HG02852 (cell line): ENCODE measurements around the gene KCNK3.

ENCODE experiments used
- ATAC-seq: cut with Tn5 transposase; IDR thresholded peaks from one replicate; pipeline ENCODE4 v1.9.1; 2021; ENCODE audit warnings: mild to moderate bottlenecking, moderate library complexity; ENCODE audit not compliant: unreplicated experiment

KCNK3 gene

GRCh38 chr2:26687801-26688200 lies 4.7 kb upstream of the KCNK3 start:
- ATAC-seq, result no peak

- no peak for ATAC-seq
Observed at GRCh38 chr2:26691161-26691560, 1.4 kb upstream of the KCNK3 start.

GRCh38 chr2:26691881-26692278 lies 642 bp upstream of the KCNK3 start:
- ATAC-seq, result no peak

GRCh38 chr2:26692897-26693849 lies 651 bp downstream of the KCNK3 start:
- ATAC-seq, result no peak

GRCh38 chr2:26694001-26694400 lies 1.5 kb downstream of the KCNK3 start:
- ATAC-seq, result no peak

GRCh38 chr2:26696351-26696816 lies 3.9 kb downstream of the KCNK3 start:
- no peak for ATAC-seq

GRCh38 chr2:26697425-26697824 lies 4.9 kb downstream of the KCNK3 start:
- no peak for ATAC-seq

GRCh38 chr2:26699295-26699694 lies 6.8 kb downstream of the KCNK3 start:
- ATAC-seq, result no peak

GRCh38 chr2:26700078-26700477 lies 7.6 kb downstream of the KCNK3 start:
- no peak for ATAC-seq

GRCh38 chr2:26701596-26701995 lies 9.1 kb downstream of the KCNK3 start:
- no peak for ATAC-seq

GRCh38 chr2:26702025-26702424 lies 9.5 kb downstream of the KCNK3 start:
- no peak for ATAC-seq

- ATAC-seq, result no peak
Observed at GRCh38 chr2:26704441-26704977, 12.0 kb downstream of the KCNK3 start.

GRCh38 chr2:26705126-26705525 lies 12.6 kb downstream of the KCNK3 start:
- ATAC-seq, result no peak

- ATAC-seq, result no peak
Observed at GRCh38 chr2:26706093-26706492, 13.6 kb downstream of the KCNK3 start.

GRCh38 chr2:26706616-26707473 lies 14.3 kb downstream of the KCNK3 start:
- ATAC-seq, result no peak

GRCh38 chr2:26707747-26708146 lies 15.2 kb downstream of the KCNK3 start:
- no peak for ATAC-seq

- no peak for ATAC-seq
Observed at GRCh38 chr2:26708457-26708856, 15.9 kb downstream of the KCNK3 start.

GRCh38 chr2:26709323-26710110 lies 17.0 kb downstream of the KCNK3 start:
- no peak for ATAC-seq

GRCh38 chr2:26710145-26710544 lies 17.6 kb downstream of the KCNK3 start:
- ATAC-seq, result no peak

GRCh38 chr2:26710743-26711456 lies 18.4 kb downstream of the KCNK3 start:
- no peak for ATAC-seq
